Stomach smooth muscle (tissue), 2 donors: ENCODE results near the gene SFTPB.

Experiments used
- H3K27ac ChIP-seq: one replicate; pipeline ENCODE4 v1.7.0; 2013; ENCODE audit warnings: mild to moderate bottlenecking, low read length, inconsistent platforms
- H3K27me3 ChIP-seq, 2 donors: one replicate each; pipeline ENCODE4 v1.7.0; 2013; ENCODE audit warnings: low read length in 2 of 2; ENCODE audit not compliant: insufficient read depth in 2 of 2, control insufficient read depth in 1 of 2
- H3K36me3 ChIP-seq, 2 donors: one replicate each; pipeline ENCODE4 v1.7.0; 2013; ENCODE audit warnings: low read length in 2 of 2; ENCODE audit not compliant: control insufficient read depth in 2 of 2, insufficient read depth in 2 of 2
- H3K4me1 ChIP-seq: one replicate; pipeline ENCODE4 v1.7.0; 2013; ENCODE audit warnings: low read length; ENCODE audit not compliant: control insufficient read depth, insufficient read depth
- H3K4me3 ChIP-seq, 2 donors: one replicate each; pipeline ENCODE4 v1.7.0; 2013; ENCODE audit warnings: low read length in 2 of 2
- H3K9ac ChIP-seq, 2 donors: one replicate each; pipeline ENCODE4 v1.7.0; 2013; ENCODE audit warnings: low read length in 2 of 2, mild to moderate bottlenecking in 1 of 2
- H3K9me3 ChIP-seq, 2 donors: one replicate each; pipeline ENCODE4 v1.7.0; 2013; ENCODE audit warnings: low read length in 2 of 2; ENCODE audit not compliant: control insufficient read depth in 2 of 2
- donor health status: healthy.
- donor health status: Pancreatic carcinoma.

SFTPB gene

GRCh38 chr2:85710687-85711577, 42.9 kb upstream of the SFTPB start:
- H3K9me3 ChIP-seq, result no peaks in the 10 kb centered on the region
- H3K4me3 ChIP-seq, result no peak overlapping the region
- H3K27me3 ChIP-seq, result no peaks in the 10 kb centered on the region
- no peaks in the 10 kb centered on the region for H3K36me3 ChIP-seq
- H3K9ac ChIP-seq, result no peak overlapping the region
- H3K27ac ChIP-seq, result peak overlapping the region; percentile 37
- H3K4me1 ChIP-seq, result peaks cover 6% of the 10 kb centered on the region

DNA sequence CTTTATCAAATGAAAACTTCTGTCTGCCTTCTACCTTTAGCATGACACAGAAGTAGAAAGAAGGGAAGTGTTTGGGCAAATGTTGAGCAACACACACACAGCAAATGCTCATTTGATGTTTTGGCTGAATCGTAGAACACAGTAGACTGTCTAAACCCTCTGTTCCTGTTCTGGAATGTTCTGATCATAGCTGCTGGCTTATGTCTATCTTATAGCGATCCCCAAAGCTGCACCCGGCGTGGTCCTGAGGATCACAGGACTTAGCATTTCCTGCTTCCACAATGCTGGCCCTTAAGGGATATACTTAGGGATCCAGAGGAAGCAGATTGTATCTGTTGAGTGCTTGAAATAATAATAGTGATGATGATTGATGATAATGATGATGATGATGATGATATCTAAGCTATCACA, 41.4 kb upstream of the SFTPB start:
- Histone ChIP-seq H3K4me3 (no peak overlapping the region), H3K27ac (no peak overlapping the region), H3K9ac (no peak overlapping the region), H3K27me3 (no peaks in the 10 kb centered on the region), H3K9me3 (no peaks in the 10 kb centered on the region), H3K4me1 (peaks cover 6% of the 10 kb centered on the region), H3K36me3 (no peaks in the 10 kb centered on the region)

- H3K9ac ChIP-seq, result no peak overlapping the region
- no peaks in the 10 kb centered on the region for H3K27me3 ChIP-seq
- no peaks in the 10 kb centered on the region for H3K36me3 ChIP-seq
- peaks cover 6% of the 10 kb centered on the region for H3K4me1 ChIP-seq
- no peak overlapping the region for H3K27ac ChIP-seq
- H3K4me3 ChIP-seq, result no peak overlapping the region
- no peaks in the 10 kb centered on the region for H3K9me3 ChIP-seq
Observed at GRCh38 chr2:85708641-85709040, 40.6 kb upstream of the SFTPB start.

- no peaks in the 10 kb centered on the region for H3K36me3 ChIP-seq
- no peak overlapping the region for H3K9ac ChIP-seq
- peaks cover 6% of the 10 kb centered on the region for H3K4me1 ChIP-seq
- no peak overlapping the region for H3K27ac ChIP-seq
- no peaks in the 10 kb centered on the region for H3K9me3 ChIP-seq
- no peaks in the 10 kb centered on the region for H3K27me3 ChIP-seq
- no peak overlapping the region for H3K4me3 ChIP-seq
Observed at GRCh38 chr2:85707304-85707703, 39.3 kb upstream of the SFTPB start.

DNA sequence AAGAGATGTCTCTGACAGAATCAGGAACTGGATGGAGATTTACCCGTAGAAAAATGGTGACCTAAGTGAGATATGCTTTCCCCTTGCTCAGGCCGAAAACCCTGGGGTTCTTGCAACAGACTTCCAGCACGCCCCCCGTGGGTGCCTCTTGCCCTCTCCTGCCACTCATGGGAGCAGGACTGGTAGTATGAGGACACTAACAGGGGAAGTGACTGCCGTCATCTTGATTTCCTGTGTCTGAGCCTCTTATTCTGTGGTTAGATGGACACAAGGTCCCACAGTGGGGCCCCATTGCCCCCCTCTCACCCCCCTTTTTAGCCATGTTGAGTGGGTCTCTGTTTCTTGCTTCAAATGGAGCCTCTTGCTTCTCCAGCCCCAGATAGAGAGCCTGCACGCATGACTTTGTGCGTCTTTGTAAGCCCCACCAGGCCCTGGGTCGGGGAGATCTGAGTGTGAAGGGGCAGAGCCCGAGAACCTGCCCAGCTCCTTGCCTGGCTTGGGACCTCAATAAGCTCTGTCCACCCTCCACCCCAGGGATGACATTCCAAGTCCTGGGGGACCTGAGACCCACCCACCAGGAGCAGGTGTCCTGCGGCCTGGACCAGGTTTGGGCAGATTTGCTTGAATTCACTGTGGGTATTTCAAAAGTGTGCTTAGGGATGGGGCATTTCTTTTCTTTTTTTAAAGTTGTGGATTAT, 38.7 kb upstream of the SFTPB start:
- Histone ChIP-seq H3K4me3 (no peak overlapping the region), H3K9me3 (no peaks in the 10 kb centered on the region), H3K36me3 (no peaks in the 10 kb centered on the region), H3K4me1 (peaks cover 6% of the 10 kb centered on the region), H3K27me3 (no peaks in the 10 kb centered on the region), H3K9ac (no peak overlapping the region), H3K27ac (no peak overlapping the region)

DNA sequence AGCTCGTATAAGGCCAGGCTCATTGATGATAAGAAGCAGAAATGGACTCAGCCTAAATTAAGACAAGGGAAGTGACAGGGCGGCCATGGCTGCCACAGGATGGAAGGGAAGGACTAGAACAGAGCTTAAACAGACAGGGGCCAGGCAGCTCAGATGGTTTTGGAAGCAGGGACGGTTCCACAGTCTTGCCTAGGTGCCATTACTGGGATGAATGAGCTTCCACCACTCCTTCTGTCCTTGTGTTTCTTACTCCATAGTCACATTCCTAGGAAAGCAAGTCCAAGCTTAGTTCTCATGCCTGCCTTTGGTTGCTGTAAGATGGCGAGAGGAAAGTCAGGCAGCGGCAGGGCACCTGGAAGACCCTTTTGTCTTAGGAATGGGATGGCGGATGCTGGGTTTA, 38.1 kb upstream of the SFTPB start:
- Histone ChIP-seq H3K9me3 (no peaks in the 10 kb centered on the region), H3K4me1 (peaks cover 6% of the 10 kb centered on the region), H3K36me3 (no peaks in the 10 kb centered on the region), H3K27me3 (no peaks in the 10 kb centered on the region), H3K27ac (no peak overlapping the region), H3K4me3 (no peak overlapping the region), H3K9ac (no peak overlapping the region)

GRCh38 chr2:85705680-85706039, 37.7 kb upstream of the SFTPB start:
- Histone ChIP-seq H3K4me3 (no peak overlapping the region), H3K9ac (no peak overlapping the region), H3K27me3 (no peaks in the 10 kb centered on the region), H3K27ac (no peak overlapping the region), H3K4me1 (peaks cover 6% of the 10 kb centered on the region), H3K36me3 (no peaks in the 10 kb centered on the region), H3K9me3 (no peaks in the 10 kb centered on the region)

- no peak overlapping the region for H3K9ac ChIP-seq
- no peaks in the 10 kb centered on the region for H3K4me1 ChIP-seq
- H3K27ac ChIP-seq, result no peak overlapping the region
- no peaks in the 10 kb centered on the region for H3K36me3 ChIP-seq
- no peaks in the 10 kb centered on the region for H3K27me3 ChIP-seq
- no peaks in the 10 kb centered on the region for H3K9me3 ChIP-seq
- no peak overlapping the region for H3K4me3 ChIP-seq
Observed at GRCh38 chr2:85704800-85705679, 37.0 kb upstream of the SFTPB start.

GRCh38 chr2:85704038-85704437, 36.0 kb upstream of the SFTPB start:
- Histone ChIP-seq H3K9ac (no peak overlapping the region), H3K9me3 (no peaks in the 10 kb centered on the region), H3K36me3 (no peaks in the 10 kb centered on the region), H3K4me1 (no peaks in the 10 kb centered on the region), H3K27me3 (no peaks in the 10 kb centered on the region), H3K27ac (no peak overlapping the region), H3K4me3 (no peak overlapping the region)

- no peaks in the 10 kb centered on the region for H3K27me3 ChIP-seq
- H3K36me3 ChIP-seq, result no peaks in the 10 kb centered on the region
- no peak overlapping the region for H3K4me3 ChIP-seq
- H3K9ac ChIP-seq, result no peak overlapping the region
- H3K27ac ChIP-seq, result no peak overlapping the region
- H3K9me3 ChIP-seq, result no peaks in the 10 kb centered on the region
- H3K4me1 ChIP-seq, result no peaks in the 10 kb centered on the region
Observed at GRCh38 chr2:85703329-85703728, 35.3 kb upstream of the SFTPB start.
